Activated naive CD4-positive, alpha-beta T cell treated with anti-CD3 and anti-CD28 coated beads, Interleukin-2, amount 10 ng/mL, durations not matched to agents 7 days and 5 days (primary cell): Measurements from ENCODE around the gene CNPY1.

ENCODE experiments used
- CTCF ChIA-PET: fragments of 350-600 bp; sonication (Branson Sonifier 250); formaldehyde crosslinking; loops from one replicate; lab custom pipeline; 2021; ENCODE audit warnings: antibody characterized with exemption; lab: Charles Lee
- DNase-seq: peaks from one replicate; pipeline ENCODE4 v3.0.0-alpha.2; 2020
- H3K27ac Mint-ChIP-seq: one replicate; pipeline ENCODE4 v1.8.0; 2021; ENCODE audit warnings: mild to moderate bottlenecking, moderate library complexity, mixed read lengths
- H3K27me3 Mint-ChIP-seq: one replicate; pipeline ENCODE4 v1.8.0; 2021; ENCODE audit warnings: mild to moderate bottlenecking, mixed read lengths
- H3K36me3 Mint-ChIP-seq: one replicate; pipeline ENCODE4 v1.8.0; 2021; ENCODE audit warnings: mixed read lengths
- H3K4me1 Mint-ChIP-seq: one replicate; pipeline ENCODE4 v1.8.0; 2021; ENCODE audit warnings: mixed read lengths
- H3K4me3 Mint-ChIP-seq: one replicate; pipeline ENCODE4 v1.8.0; 2021; ENCODE audit warnings: mild to moderate bottlenecking, moderate library complexity, mixed read lengths
- H3K9me3 Mint-ChIP-seq: one replicate; pipeline ENCODE4 v1.8.0; 2021; ENCODE audit warnings: mixed read lengths

The CNPY1 gene

DNA sequence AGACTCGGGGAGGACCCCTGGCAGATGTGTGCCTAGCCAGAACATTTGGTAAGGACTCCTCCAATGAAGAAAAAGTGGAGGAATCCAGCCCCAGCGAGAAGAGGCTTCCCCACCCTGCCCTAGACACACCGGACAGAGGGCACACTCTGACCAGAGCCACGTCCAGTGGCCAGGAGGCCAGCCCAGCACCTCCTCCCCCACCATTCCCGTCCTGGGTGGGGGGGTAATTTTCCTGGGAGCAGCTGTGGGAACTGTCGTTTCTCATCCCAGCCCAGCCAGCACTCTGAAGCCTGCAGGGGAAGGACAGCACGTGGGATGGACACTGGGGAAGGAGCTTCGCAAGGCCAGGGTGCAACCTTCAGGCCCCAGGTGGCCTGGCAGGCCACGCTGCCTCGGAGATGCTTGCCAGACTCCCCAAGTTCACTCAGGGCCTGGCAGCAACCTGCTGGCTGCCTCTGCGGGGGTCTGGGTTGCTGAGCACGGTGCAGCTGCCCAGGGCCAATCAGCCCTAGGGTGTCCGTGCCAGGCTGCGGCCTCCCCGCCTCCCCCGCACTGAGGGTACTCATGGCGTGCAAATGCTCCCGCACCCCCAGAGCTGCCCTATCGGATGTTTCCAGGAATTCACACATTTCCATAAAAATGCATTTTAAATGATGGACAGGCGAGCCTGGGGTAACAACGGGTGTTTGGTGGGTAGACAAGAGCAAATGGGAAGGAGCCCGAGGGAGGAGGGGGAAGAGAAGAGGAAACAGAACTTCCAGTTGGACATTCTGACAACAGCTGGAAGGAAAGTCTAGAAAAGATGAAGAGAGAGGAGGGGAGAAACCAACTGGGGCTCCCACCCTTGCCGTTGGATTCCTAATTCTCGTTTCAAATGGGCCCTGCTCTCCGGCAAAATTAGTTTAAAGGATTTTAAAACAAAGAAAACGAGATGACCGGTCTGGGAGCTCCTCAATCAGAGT is 90.3 kb downstream of the CNPY1 start:
- CTCF ChIA-PET: interaction anchor here (1.3 kb wide), 1 partner anchor 78 kb away, joined by 3 read pairs; no protein-coding TSS in a partner anchor
- peak overlapping the region; percentile 60 for H3K27ac Mint-ChIP-seq

DNA sequence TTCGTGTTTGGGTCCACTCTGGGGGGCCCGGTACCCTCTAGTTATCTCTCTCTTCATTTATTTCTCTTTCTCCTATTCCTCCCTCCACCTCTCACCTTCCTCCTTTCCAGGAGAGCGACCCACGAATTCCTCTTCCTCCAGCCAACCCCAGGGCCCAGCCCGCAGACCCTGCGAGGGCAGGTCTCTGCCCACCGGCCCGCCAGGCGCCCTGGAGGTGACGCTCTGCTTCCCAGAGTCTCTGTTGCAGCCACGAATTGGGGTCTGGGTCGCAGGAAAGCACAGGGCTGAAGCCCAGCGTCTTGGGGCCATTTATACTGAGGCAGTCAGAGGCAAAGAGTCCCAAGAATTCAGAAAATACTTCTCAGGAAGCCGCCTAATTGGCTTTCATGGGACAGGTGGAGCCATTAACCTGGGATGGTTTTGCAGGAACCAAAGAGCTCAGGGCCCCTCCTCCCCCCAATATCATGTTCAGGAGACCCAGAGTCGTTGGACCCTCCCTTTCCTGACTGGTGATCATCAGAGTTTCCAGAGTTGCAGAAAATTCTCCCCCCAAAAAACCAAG is 91.1 kb downstream of the CNPY1 start:
- peak overlapping the region; percentile 28 for H3K4me3 Mint-ChIP-seq
- peaks cover 10% of the 10 kb centered on the region for H3K4me1 Mint-ChIP-seq
- H3K9me3 Mint-ChIP-seq: no peaks in the 10 kb centered on the region
- DNase-seq: no peak
- CTCF ChIA-PET: interaction anchor here (0.8 kb wide), 1 partner anchor 11 kb away, joined by 3 read pairs; no protein-coding TSS in a partner anchor
- H3K27me3 Mint-ChIP-seq: peaks cover 96% of the 10 kb centered on the region
- H3K27ac Mint-ChIP-seq: peak overlapping the region; percentile 68
- no peaks in the 10 kb centered on the region for H3K36me3 Mint-ChIP-seq

More for the DNA sequence above, 90.3 kb downstream of the CNPY1 start:
- Mint-ChIP-seq H3K4me3 (no peak overlapping the region), H3K36me3 (no peaks in the 10 kb centered on the region), H3K9me3 (no peaks in the 10 kb centered on the region), H3K4me1 (peaks cover 10% of the 10 kb centered on the region), H3K27me3 (peaks cover 96% of the 10 kb centered on the region)
- no peak for DNase-seq

DNA sequence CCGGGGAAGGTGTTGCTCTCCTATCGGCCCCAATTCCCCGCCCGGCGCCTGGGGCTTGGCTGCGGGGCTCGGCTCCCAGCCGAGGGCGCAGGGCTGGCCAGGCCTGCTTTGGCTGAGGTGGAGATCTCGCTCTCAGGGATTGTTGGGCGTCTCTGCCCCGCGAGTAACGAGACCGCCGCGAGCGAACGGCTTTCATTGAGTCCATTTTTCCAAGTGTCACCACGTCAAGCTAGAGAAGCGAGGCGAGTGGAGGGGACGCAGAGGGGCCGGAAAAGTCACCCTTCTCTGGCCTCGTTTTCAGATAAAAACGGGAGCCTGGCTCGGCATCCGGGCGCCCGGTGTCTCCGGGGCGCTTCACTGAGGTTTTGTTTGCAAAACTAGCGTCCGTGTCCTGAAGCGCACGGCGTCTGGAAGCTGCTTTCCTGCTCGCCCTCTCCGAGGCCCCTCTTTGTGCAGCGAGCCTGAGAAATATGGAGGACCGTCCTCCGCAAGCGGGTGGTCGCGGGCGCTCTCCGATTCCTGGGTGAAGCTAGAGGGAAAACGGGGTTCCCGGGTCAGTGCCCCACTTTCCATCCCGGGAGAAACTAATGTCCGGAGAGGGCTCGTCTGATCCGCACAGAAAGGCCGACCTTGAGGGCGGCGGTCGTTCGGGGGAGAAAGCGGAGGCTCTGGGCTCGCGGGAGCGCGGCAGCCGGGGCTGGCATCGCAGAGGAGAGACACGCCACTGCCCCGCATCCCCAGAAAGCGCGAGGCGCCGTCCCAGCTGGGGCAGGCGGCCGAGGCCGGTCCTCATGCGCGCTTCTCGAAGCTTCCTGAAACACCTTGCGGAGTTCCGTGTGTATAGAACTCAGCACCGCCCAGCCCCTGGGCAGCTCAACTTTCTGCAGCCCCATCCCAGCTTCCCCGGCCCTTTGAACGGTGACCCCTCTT is 91.9 kb downstream of the CNPY1 start:
- Mint-ChIP-seq H3K36me3 (no peaks in the 10 kb centered on the region), H3K4me3 (peak overlapping the region; percentile 18), H3K27ac (peak overlapping the region; percentile 68), H3K9me3 (no peaks in the 10 kb centered on the region), H3K4me1 (peaks cover 10% of the 10 kb centered on the region), H3K27me3 (peaks cover 96% of the 10 kb centered on the region)
- no peak for DNase-seq
- CTCF ChIA-PET: interaction anchor here (0.8 kb wide), 1 partner anchor 11 kb away, joined by 3 read pairs; no protein-coding TSS in a partner anchor

DNA sequence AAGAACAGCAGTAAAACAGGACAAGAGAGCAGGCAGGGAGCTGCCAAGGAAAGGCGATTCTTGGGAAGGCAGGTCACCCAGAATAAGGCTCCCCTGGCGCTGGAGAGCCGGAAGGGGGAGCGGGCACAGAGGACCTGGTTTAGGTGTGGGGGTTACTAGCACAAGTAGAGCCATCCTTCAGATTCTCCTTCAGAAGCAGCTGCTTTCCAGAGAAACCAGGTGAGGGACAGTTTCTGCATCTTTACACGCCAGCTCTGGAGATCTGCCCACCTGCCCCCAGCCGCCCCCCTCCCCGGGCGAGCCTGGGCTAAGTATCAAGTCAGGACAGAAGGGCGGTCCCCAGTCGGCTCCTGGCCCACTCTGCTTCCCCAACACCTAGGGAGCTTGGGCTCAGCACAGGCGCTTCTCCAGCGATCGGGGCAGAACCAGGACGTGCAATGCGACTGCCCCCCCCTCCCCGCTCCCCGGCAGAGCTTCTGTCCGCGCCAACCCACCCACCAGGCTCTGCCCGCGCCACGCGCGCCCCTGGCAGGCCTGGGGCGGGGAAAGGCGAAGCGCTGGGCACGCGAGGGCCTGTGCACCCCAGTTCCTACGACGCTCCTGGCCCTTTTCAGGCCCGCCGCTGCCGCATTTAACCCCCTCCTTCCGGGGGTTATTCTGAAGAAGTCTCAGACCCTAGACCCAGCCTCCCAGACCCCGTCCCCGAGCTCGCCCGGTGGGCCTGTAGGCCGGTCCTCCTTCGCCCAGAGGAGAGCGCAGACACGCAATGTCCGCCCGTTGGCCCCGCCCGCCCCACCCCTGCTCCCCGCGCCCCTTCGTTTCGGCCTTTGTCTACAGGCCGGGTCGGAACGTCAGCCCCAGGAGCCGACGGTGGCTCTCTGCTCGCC is 92.8 kb downstream of the CNPY1 start:
- H3K4me1 Mint-ChIP-seq: peaks cover 7% of the 10 kb centered on the region
- H3K27me3 Mint-ChIP-seq: peaks cover 97% of the 10 kb centered on the region
- H3K9me3 Mint-ChIP-seq: no peaks in the 10 kb centered on the region
- no peaks in the 10 kb centered on the region for H3K36me3 Mint-ChIP-seq
- CTCF ChIA-PET: no interaction called here
- no peak overlapping the region for H3K4me3 Mint-ChIP-seq
- no peak overlapping the region for H3K27ac Mint-ChIP-seq
- DNase-seq: no peak

DNA sequence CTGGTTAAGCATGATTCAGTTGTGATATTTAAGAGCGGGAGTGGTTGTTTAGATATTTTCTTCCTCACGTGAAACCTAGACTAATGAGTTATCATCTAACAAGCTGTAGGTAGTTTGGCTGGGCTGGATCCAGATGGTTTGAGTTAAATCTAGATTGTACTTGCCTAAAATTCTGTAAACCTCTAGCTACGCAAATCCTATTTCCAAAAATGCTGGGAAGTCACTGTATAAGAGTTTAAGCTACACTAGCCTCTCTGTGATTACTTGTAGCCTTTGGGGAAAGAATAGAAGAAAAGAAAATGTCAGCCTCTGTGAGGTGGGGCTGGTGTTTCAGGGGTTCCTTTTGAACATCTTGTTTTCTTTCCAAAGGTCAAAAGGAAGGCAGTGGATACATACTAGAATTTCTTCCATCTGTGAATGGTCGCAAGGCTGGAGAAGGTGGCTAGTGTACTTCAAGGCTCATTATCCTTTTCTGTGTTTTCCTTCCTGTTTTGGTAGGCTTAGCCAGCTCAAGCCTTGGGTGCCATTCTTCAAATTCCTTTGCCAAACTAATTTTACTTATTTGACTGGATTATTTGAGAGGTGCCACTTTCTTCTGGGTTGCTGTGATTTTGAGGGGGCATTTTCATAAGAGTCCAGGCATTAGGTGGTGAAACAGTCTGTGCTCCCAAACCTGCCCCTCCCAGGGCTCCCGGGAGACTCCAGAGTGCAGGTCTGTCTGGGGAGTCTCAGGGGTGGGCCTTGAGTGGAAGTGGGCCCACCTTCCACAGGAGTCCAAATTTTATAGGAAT is 93.7 kb downstream of the CNPY1 start:
- Mint-ChIP-seq H3K9me3 (no peaks in the 10 kb centered on the region), H3K27me3 (peaks cover 98% of the 10 kb centered on the region), H3K36me3 (no peaks in the 10 kb centered on the region), H3K4me1 (peaks cover 7% of the 10 kb centered on the region), H3K4me3 (no peak overlapping the region), H3K27ac (no peak overlapping the region)
- CTCF ChIA-PET: interaction anchor here (1.2 kb wide), 1 partner anchor 54 kb away, joined by 3 read pairs; no protein-coding TSS in a partner anchor
- no peak for DNase-seq

GRCh38 chr7:155451840-155452239 is 94.5 kb downstream of the CNPY1 start:
- no peak overlapping the region for H3K27ac Mint-ChIP-seq
- H3K4me1 Mint-ChIP-seq: peaks cover 5% of the 10 kb centered on the region
- CTCF ChIA-PET: interaction anchor here (1.2 to 1.3 kb wide), 2 partner anchors 55 to 72 kb away, joined by 3 read pairs; no protein-coding TSS in a partner anchor
- H3K9me3 Mint-ChIP-seq: no peaks in the 10 kb centered on the region
- DNase-seq: no peak
- H3K27me3 Mint-ChIP-seq: peaks cover 100% of the 10 kb centered on the region
- no peaks in the 10 kb centered on the region for H3K36me3 Mint-ChIP-seq
- H3K4me3 Mint-ChIP-seq: no peak overlapping the region
